Esophagus squamous epithelium (tissue), 4 donors: ENCODE results near the gene XG.

Experiments
- CTCF ChIP-seq, 6 experiments: fragments of 450-650 bp in 4 of 6; fragments of 200-600 bp in 2 of 6; sonication (generic) in 2 of 6; IDR thresholded peaks; one replicate each; pipeline ENCODE4 v1.5.1; 2016 to 2019; ENCODE audit warnings: antibody characterized with exemption in 6 of 6, mild to moderate bottlenecking in 4 of 6, moderate library complexity in 4 of 6
- POLR2A ChIP-seq, 4 donors: fragments of 450-650 bp; IDR thresholded peaks; one replicate each; pipeline ENCODE4 v1.6.1; 2017; ENCODE audit warnings: antibody characterized with exemption in 4 of 4, mild to moderate bottlenecking in 4 of 4, moderate library complexity in 3 of 4

- TF ChIP-seq CTCF (IDR thresholded peaks at IDR 0.05) (no peak), POLR2A (IDR thresholded peaks at IDR 0.05) (no peak)
These were observed 47.5 kb downstream of the XG start for GRCh38 chrX:2799369-2799768.
